AML-193 (cell line): ENCODE results near the gene BLVRA.
"Not testable (repeated sequence)": the region's sequence is repeated elsewhere in the genome, so short reads cannot be mapped to it uniquely, and the experiment has no call there.

Experiments used
- DNase-seq, 2 experiments: peaks; one replicate each; lab custom pipeline; 2025; lab: John Stamatoyannopoulos, UW

BLVRA gene, protein sequence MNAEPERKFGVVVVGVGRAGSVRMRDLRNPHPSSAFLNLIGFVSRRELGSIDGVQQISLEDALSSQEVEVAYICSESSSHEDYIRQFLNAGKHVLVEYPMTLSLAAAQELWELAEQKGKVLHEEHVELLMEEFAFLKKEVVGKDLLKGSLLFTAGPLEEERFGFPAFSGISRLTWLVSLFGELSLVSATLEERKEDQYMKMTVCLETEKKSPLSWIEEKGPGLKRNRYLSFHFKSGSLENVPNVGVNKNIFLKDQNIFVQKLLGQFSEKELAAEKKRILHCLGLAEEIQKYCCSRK

DNA sequence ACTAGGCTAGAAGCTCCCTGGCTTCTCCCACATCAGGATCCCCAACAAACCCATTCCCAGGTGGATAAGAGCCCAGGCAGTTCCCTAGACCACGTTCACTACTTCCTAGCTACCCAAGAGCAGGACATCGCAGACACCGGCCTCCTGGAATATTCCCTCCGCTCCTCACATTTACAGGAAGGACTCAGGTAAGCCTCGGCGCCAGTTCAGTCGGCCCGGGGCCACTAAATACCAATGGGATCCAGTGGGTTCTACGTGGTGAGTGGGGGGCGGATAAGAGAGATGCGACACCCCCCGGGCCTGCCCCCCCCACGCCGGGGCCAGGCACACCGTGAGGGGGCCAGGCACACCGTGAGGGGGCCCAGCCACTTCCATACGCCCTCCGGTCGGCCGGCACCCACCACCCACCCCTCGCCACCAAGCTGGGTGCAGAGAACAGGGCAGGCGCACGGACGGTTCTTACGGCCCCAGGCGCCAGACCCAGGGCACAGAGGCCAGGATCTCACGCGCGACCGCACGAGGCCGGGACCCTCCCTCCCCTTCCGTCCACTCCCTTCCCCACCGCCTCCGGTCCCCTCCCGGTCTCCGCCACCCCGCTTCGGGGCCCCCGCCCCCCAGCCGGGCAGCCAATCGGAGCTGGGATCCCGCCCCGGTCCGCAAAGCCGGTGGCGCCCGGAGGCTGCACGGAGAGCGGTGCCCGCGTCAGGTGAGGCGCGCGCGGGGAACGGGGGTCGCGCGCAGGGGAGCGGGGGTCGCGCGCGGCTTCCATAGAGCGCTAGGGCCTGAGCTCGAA, at the start of gene BLVRA:
TSS of gene BLVRA (plus strand) at position 652 of the 793 bp plus-strand sequence. CDS start 12,479 bp downstream, outside the sequence.
- no peak for DNase-seq

DNA sequence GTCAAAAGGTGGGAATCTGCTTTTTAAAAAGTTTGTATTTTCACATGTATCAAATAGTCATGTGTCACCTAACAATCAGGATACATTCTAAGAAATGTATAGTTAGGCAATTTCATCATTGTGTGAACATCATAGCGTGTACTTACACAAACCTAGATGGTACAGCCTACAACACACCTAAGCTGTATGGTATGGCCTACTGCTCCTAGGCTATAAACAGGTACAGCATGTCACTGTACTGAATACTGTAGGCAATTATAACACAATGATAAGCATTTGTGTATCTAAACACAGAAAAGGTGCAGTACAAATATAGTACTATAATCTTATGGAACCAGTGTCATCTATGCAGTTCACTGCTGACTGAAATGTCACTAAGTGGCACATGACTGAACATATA, 47.0 kb upstream of the BLVRA start:
- no peak for DNase-seq

DNA sequence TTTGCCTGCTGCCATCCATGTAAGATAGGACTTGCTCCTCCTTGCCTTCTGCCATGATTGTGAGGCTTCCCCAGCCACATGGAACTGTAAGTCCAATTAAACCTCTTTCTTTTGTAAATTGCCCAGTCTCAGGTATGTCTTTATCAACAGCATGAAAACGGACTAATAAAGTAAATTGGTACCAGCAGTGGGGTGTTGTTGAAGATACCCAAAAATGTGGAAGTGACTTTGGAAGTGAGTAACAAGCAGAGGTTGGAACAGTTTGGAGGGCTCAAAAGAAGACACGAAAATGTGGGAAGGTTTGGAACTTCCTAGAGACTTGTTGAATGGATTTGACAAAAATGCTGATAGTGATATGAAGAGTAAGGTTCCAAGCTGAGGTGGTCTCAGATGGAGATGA, 42.5 kb upstream of the BLVRA start:
- DNase-seq, result not testable (repeated sequence)

DNA sequence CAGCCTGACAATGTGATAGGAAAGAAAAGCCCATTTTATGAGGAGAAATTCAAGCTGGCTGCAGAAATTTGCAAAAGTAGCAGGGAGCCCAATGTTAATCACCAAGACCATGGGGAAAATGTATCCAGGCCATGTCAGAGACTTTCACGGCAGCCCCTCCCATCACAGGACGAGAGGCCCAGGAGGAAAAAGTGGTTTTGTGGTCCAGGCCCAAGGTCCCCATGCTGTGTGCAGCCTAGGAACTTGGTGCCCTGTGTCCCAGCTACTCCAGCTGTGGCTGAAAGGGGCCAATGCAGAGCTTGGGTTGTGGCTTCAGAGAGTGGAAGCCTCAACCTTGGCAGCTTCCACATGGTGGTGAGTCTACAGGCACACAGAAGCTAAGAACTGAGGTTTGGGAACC, 41.9 kb upstream of the BLVRA start:
- no peak for DNase-seq

DNA sequence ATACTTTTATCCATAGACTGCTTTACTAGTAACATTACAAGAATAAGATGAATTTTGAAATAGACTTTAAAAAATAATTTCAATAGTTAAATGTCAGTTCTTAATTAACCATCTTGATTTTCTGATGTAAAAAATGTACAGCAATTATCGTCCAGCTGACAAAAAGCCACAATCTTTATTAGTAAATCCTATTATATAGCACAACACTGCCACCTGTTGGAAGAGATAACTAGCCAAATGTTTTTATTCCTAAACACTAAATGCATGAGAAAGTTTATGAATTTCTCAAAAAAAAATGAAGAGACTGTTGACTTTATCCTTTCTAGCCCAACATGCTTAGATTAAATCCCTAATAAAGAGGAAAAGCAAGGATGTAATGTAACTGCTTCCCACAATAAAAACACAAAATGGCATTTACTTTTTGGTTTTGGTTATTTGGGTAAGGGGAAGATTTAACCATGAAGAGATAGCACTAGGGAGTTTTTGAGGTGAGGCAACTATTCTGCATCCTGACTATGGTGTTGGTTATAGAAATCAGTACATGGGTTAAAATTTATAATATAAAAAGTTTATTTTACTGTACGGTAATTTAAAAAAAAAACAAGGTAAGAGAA, 37.2 kb upstream of the BLVRA start:
- peak; percentile 59 to 71 for DNase-seq

DNA sequence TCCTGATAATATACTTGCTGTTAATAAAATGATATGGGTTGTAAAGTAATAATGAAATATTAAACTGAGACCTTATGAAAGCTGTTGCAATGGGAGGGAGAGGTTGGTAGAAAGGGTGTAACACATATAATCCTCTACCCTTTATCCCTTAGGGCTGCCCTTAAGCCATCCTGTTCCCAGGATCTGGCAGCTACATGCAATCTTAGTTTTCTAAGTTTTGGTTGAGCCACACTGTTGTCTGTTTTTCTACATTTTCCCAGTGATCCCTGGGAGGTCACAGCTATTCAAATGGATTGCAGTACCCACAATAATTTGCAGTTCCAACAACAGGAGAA, 35.5 kb upstream of the BLVRA start:
- DNase-seq, result no peak

DNA sequence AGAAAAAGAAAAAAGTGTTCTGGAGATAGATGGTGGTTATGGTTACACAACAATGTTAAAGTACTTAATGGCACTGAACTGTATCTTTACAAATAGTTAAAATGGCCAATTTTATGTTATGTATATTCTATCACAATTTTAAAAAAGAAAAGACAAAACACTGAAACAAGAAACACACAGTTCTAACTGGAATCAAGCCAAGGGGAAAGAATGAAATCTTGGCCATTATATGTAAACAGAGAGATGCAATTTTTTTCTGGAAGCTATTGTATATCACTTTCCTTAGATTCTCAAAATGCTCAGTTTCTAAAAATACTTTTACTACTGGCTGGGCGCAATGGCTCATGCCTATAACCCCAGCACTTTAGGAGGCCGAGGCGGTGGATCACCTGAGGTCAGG, 33.2 kb upstream of the BLVRA start:
- DNase-seq, result no peak

DNA sequence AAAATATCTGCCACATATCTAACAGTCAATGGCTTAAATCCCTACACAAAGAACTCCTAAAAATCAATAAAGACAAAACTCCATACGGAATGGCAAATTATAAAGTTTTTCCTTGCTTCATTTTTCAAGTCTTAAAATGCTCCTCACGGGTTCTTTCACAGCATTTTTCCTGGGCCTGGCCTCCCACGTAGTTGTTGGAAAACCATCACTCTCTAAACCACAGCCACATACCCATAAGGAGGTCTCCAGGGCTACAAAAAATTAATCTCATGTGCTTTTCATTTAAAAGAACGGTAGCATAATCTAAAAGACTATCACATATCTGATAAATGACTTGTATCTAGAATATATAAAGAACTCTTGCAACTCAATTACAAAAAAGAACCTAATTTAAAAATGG, 32.0 kb upstream of the BLVRA start:
- no peak for DNase-seq

DNA sequence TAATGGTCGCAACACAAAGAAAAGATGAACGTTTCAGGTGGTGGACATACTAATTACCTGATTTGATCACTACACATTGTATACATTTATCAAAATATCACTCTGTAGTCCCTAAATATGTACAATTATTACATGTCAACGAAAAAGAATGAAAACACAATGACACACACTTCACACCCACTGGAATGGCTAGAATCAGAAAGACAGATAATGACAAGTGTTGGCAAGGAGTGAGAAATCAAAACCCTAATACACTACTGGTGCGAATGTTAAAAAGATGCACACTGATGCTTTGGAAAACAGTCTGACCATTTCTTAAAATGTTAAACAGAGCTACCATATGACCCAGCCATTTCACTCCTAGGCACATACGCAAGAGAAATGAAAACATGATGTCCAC, 31.5 kb upstream of the BLVRA start:
- no peak for DNase-seq

DNA sequence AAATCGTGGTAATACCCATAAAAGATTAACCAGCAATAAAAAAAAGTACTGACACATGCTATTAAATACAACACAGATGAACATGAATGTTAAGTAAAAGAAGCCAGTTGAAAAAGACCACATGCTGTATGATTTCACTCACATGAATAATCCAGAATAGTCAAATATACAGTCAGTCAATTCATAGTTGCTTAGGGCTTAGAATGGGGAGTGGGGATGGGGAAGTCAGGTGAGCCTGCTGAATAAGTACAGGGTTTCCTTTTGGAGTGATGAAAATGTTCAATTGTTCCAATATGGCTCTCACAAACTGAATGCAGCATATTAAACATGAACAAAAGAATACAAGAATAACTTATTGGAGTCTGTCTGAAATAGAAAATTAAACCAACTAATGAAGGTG, 31.0 kb upstream of the BLVRA start:
- no peak for DNase-seq

DNA sequence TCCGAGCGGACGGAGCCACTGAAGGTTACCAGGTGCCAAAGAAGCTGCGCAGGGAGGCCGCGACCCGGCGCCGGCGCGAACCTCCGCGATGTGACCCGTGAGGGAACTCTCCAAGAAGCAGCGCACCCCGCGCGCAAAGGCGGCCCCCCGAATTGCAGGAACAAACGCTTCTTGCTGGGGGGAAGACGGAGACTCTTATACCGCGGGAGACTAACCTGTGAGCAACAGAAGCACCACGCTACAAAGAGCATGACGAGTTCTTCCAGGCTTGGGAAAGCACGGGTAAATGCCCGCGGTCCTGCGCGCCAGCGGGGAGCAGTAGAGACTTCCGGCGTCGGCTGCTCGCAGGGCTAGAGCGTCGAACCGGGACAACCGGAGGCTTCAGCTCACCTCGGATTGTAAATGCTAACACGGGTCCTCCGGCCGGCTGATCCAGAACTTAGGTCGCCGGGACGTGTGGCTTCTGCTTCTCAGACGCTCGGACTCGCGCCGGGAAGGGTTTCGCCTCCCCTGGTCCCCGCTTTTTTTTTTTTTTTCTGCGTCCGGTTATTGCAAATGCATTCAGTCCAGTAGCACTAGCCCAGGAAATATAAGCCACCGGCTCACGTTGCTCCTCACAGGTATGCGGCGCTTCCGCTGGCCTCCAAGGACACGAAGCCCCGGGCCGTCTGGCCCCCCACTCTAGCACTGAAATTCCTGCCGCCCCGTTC, 29.1 kb upstream of the BLVRA start, which contains the start of gene COA1:
TSS of gene COA1 (minus strand) at position 310 of the 710 bp plus-strand sequence. CDS start 80,909 bp downstream, outside the sequence.
- peak; percentile 74 to 76 for DNase-seq

DNA sequence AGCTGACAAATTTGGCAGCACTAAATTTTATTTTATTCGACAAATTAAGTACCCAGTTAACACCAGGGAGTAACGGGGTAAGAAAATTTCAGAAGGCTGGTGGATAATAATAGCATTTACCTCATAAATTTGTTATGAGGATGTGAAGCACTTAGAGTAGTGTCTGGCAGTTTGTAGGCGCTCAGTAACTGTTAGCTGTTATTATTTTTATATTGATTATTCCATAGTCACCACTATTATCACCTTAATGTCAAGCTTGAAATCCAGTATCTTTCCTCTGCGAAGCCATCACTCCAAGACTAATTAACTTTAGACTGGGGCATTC, 28.6 kb upstream of the BLVRA start:
- no peak for DNase-seq

DNA sequence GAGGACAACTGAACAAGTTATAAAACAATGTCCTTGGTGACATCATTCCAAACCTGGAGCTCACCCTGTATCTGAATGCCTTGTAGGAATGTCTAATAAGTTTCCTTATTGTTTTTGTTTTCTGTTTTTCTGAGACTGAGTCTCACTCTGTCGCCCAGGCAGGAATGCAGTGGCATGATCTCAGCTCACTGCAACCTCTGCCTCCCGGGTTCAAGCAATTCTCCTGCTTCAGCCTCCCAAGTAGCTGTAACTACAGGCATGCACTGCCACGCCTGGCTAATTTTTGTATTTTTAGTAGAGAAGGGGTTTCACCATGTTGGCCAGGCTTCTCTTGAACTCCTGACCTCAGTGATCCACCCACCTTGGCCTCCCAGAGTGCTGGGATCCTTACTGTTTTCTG, 27.0 kb upstream of the BLVRA start:
- DNase-seq, result not testable (repeated sequence)

DNA sequence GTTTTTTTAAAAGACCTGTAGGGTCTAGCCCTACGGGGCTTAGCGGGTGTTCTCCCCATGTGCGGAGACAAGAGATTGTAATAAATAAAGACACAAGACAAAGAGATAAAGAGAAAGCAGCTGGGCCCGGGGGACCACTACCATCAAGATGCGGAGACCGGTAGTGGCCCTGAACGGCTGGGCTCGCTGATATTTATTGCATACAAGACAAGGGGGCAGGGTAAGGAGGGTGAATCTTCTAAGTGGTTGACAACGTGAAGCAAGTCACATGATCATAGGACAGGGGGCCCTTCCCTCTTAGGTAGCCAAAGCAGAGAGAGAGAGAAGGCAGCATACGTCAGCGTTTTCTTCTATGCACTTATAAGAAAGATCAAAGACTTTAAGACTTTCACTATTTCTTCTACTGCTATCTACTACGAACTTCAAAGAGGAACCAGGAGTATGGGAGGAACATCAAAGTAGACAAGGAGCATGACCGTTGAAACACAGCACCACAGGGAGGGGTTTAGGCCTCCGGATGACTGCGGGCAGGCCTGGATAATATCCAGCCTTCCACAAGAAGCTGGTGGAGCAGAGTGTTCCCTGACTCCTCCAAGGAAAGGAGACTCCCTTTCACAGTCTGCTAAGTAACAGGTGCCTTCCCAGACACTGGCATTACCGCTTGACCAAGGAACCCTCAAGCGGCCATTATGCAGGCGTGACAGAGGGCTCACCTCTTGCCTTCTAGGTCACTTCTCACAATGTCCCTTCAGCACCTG, 23.7 kb upstream of the BLVRA start:
- not testable (repeated sequence) for DNase-seq

DNA sequence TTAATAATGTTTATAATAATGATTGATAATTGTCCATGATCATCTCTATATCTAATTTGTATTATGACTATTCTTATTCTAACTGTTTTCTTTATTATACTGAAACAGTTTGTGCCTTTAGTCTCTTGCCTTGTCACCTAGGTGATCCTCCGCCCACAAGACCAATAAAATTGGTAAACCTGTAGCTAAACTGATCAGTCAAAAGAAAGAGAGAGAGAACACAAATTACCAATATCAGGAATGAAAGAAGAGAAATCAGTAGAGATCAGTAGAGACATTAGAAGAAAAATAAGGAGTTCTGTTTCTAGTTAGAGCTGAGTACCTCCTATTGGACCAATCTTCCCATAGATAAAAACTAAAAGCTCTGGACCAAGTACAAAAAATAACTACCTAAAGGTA, 23.1 kb upstream of the BLVRA start:
- no peak for DNase-seq

DNA sequence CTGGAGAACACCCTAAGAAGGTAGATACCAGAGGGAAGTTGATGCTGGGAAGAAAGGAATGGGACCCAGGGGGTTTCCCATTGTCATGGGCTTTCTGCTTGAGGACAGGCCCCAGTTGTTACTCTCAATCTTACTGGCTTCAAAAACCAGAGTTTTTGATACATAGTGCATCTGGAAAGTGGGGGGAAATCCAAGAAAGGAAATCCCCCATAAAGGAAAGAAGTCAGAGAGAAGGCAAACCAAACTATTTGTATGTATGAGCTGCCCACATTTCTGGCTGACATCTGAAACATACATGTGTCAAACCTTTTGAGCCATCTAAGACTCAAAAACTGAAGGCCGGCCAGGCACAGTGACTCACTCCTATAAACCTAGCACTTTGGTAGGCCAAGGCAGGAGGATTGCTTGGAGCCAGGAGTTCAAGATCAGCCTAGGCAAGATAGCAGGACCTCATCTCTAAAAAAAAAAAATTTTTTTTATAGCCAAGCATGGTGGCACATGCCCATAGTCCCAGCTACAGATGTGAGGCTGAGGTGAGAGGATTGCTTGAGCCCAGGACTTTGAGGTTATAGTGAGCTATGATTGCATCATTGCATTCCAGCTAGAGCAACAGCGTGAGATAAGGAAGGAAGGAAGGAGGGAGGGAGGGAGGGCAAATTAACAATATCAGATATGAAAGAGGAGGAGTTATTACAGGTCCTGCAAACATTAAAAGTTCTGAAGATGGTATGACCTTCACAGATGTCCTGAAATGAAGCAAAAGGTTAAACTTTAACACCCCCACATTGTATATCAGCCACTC, 22.5 kb upstream of the BLVRA start:
- DNase-seq, result peak; percentile 28 to 57

DNA sequence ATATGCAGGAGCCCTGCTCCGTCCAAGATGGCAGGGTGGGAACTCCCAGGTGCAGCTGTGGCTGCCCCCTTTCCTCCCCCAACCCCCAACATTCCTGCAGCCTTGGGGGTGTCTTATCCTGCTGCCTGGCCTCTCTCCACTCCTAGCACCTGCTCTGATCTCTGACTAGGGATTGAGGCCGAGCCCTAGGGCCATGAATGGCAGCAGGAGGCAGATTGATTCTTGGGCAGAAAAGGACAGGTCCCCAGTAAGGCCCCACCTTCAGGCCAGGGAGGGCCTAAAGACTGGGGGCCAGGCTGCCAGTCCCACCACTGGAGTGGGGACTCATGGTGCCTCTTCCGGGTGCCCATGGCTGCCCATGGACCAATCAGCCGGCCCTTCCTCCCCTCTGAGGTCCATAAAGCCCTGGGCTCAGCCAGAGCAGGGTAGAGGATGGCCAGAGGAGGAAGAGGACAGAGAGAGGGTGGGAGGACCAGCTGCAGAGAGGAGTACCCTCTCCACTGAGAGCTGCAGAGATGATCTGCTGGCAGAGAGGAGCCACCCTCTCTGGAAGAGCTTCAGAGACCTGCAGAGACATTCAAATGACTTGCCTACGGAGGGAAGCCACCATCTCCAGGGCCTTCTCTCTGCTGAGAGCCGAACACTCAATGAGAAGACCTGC, 20.9 kb upstream of the BLVRA start:
- no peak for DNase-seq

DNA sequence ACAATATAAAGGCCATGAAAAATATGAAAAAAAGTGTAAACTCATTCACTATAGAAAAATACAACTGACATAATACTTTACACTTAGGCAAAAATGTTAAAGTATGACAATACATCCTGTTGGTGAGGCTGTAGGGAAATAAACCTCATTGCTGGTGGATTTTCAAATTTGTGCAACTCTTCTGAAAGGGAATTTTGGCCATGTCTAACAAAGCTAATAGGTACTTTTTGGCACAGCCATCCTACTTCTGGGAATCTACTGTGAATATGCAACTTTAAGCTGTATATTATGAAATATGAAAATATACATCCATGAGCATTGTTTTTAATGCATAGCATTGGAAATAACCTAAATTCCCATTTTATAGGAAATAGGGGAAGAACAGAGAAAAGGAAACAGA, 15.8 kb upstream of the BLVRA start:
- DNase-seq, result no peak

DNA sequence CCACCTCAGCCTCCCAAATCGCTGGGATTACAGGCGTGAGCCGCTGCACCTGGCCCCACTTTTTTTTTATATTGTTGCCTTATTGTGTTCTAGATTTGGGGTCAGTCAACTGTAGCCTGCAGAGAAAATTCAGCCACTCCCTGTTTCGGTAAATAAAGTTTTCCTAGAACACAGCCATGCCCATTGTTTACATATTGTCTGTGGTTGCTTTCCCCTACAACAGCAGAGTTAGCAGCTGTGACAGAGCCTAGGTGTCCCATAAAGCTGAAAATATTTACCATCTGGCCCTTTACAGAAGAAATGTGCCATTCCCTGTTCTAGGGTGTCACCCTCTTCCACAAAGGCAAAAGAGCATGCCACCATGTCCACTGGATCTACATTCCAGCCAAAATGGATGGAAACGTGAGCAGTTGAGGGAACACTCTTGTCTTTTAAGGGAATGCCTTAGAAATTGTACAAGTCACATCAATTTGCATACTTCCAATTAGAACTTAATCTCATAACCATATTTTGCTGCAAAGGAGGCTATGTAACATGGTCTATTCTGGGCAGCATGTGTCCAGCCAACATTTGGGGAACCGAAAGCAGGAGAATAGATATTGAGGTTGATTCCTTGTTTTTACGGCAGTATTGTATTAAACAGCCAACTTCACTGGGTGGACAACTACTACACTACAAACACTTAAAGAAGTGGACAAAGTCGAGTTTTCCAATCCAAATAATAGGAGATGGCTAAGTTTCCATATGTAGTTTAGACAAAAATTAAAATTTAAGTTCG, 11.0 kb upstream of the BLVRA start:
- no peak for DNase-seq
